ENCODE results near the gene GRM1.

The GRM1 gene

DNA sequence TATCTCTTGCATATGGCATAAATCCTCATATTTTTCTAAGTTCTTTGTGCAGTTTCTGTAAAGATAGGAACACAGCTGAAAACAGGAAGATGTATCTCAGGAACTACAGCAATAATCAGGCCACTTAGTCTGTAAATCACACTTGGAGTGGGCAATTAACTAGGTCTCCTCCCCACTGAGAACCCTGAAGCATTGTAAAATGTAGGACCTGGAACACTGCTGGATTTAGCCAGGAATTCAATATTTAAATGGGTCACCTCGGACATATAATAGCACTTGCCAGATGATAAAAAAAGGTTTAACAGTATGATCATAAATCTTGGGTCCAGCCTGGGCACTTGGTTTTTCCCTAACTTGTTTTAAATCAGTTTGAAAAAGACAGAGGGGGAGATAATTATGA is 155.0 kb downstream of the GRM1 start:
- Histone ChIP-seq H3K4me1 (ENCODE audit: control insufficient read depth in 5 of 5, insufficient read depth in 5 of 5, low read length in 5 of 5) (no peaks in the 10 kb centered on the region), H3K27ac (ENCODE audit: low read depth, low read length) (no peak overlapping the region), H3K27me3 (ENCODE audit: control insufficient read depth in 5 of 5, insufficient read depth in 4 of 5, low read length in 5 of 5) (no peaks in the 10 kb centered on the region), H3K36me3 (ENCODE audit: control insufficient read depth in 5 of 5, insufficient read depth in 5 of 5, low read length in 5 of 5) (no peaks in the 10 kb centered on the region), H3K4me3 (ENCODE audit: low read depth in 1 of 5, low read length in 5 of 5) (no peak overlapping the region), H3K9me3 (ENCODE audit: control insufficient read depth in 5 of 5, low read length in 5 of 5) (no peaks in the 10 kb centered on the region), H3K9ac (ENCODE audit: low read length in 5 of 5) (no peak overlapping the region)

DNA sequence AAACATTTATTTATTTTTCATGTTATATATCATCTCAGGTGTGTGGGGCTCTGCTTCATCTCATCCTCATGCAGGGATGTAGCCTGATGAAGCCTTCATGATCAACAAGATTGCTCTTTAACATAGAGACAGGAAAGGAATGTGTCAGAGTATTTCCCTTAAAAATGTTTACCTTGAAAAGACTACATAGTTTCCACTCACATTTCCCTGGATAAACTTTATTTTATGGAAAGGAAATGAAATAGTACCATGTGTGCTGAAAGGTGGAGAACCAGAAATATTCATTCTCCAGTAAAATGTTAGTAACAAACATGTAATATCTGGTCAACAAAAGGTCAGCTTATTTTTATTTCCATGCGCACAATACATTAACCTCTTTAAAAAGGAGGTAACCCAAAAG is 155.8 kb downstream of the GRM1 start:
- Histone ChIP-seq H3K9me3 (ENCODE audit: control insufficient read depth in 5 of 5, low read length in 5 of 5) (no peaks in the 10 kb centered on the region), H3K36me3 (ENCODE audit: control insufficient read depth in 5 of 5, insufficient read depth in 5 of 5, low read length in 5 of 5) (no peaks in the 10 kb centered on the region), H3K9ac (ENCODE audit: low read length in 5 of 5) (no peak overlapping the region), H3K27me3 (ENCODE audit: control insufficient read depth in 5 of 5, insufficient read depth in 4 of 5, low read length in 5 of 5) (no peaks in the 10 kb centered on the region), H3K27ac (ENCODE audit: low read depth, low read length) (no peak overlapping the region), H3K4me3 (ENCODE audit: low read depth in 1 of 5, low read length in 5 of 5) (no peak overlapping the region), H3K4me1 (ENCODE audit: control insufficient read depth in 5 of 5, insufficient read depth in 5 of 5, low read length in 5 of 5) (no peaks in the 10 kb centered on the region)

DNA sequence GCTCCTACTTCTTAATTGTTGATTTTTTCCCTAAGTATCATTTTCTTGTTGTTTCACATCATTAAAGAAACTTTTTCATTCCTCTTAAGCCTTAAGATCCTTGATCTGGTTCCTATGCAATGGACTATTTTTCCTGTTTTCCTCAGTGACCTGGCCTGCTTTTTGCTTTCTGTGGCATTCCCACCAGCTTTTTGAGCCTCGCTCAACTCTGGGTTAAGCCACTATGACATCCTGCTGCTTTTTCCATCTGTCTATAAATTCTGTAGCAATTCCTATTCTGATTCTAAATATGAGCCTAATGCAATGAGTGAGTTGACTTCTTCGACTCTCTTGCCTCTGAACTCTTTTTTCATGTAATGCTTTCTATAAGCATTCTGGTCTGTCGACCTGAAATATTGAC is 160.3 kb downstream of the GRM1 start:
- no peak overlapping the region for H3K9ac ChIP-seq (ENCODE audit: low read length in 5 of 5)
- peaks cover 0 to 6% (median 0%) of the 10 kb centered on the region in 5 donors for H3K4me1 ChIP-seq (ENCODE audit: control insufficient read depth in 5 of 5, insufficient read depth in 5 of 5, low read length in 5 of 5)
- H3K27me3 ChIP-seq (ENCODE audit: control insufficient read depth in 5 of 5, insufficient read depth in 4 of 5, low read length in 5 of 5), result no peaks in the 10 kb centered on the region
- no peak overlapping the region for H3K4me3 ChIP-seq (ENCODE audit: low read depth in 1 of 5, low read length in 5 of 5)
- no peak overlapping the region for H3K27ac ChIP-seq (ENCODE audit: low read depth, low read length)
- no peaks in the 10 kb centered on the region for H3K9me3 ChIP-seq (ENCODE audit: control insufficient read depth in 5 of 5, low read length in 5 of 5)
- H3K36me3 ChIP-seq (ENCODE audit: control insufficient read depth in 5 of 5, insufficient read depth in 5 of 5, low read length in 5 of 5), result no peaks in the 10 kb centered on the region

DNA sequence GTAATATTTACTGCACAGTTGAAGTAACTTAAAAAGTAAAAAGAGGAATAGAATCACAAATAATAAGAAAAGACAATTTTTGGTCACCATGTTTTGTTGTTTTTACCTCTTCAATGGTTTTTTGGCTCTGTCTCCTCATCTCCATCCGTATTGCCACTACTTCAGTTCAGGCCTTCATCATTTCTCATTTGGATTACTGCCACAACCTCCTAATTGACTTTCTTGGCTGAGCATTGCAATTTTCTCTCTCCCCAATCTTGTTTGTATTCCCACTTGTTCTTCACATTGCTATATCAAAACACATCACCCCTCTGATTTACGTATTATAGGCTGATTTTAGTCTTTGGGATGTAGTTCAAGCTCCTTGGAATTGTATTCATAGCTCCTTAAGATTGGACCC is 161.7 kb downstream of the GRM1 start:
- no peaks in the 10 kb centered on the region for H3K27me3 ChIP-seq (ENCODE audit: control insufficient read depth in 5 of 5, insufficient read depth in 4 of 5, low read length in 5 of 5)
- no peak overlapping the region for H3K4me3 ChIP-seq (ENCODE audit: low read depth in 1 of 5, low read length in 5 of 5)
- no peak overlapping the region for H3K9ac ChIP-seq (ENCODE audit: low read length in 5 of 5)
- peaks cover 0 to 9% (median 0%) of the 10 kb centered on the region in 5 donors for H3K4me1 ChIP-seq (ENCODE audit: control insufficient read depth in 5 of 5, insufficient read depth in 5 of 5, low read length in 5 of 5)
- H3K27ac ChIP-seq (ENCODE audit: low read depth, low read length), result no peak overlapping the region
- H3K36me3 ChIP-seq (ENCODE audit: control insufficient read depth in 5 of 5, insufficient read depth in 5 of 5, low read length in 5 of 5), result no peaks in the 10 kb centered on the region
- no peaks in the 10 kb centered on the region for H3K9me3 ChIP-seq (ENCODE audit: control insufficient read depth in 5 of 5, low read length in 5 of 5)

DNA sequence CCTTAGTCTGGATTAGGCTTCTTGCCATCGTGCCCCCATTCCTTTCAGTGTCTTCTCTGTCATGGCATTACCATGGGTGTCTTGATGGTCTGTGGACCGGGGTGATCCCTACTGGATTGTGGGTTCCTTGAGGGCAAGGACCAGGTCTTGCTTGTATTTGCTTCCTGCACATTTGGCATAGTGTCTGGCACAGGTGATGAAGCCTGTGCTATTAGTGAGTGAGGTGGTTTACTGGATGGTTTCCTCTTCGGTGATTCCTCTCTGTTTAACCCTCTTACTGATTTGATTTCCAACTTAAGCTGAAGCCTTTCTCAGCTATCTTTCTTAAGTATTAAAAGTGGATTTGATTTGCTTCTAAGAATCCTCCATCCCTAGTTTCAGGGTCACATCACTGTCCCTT is 162.3 kb downstream of the GRM1 start:
- H3K4me3 ChIP-seq (ENCODE audit: low read depth in 1 of 5, low read length in 5 of 5), result no peak overlapping the region
- H3K9ac ChIP-seq (ENCODE audit: low read length in 5 of 5), result no peak overlapping the region
- no peaks in the 10 kb centered on the region for H3K27me3 ChIP-seq (ENCODE audit: control insufficient read depth in 5 of 5, insufficient read depth in 4 of 5, low read length in 5 of 5)
- H3K36me3 ChIP-seq (ENCODE audit: control insufficient read depth in 5 of 5, insufficient read depth in 5 of 5, low read length in 5 of 5), result no peaks in the 10 kb centered on the region
- H3K4me1 ChIP-seq (ENCODE audit: control insufficient read depth in 5 of 5, insufficient read depth in 5 of 5, low read length in 5 of 5), result peaks cover 0 to 9% (median 0%) of the 10 kb centered on the region in 5 donors
- H3K9me3 ChIP-seq (ENCODE audit: control insufficient read depth in 5 of 5, low read length in 5 of 5), result no peaks in the 10 kb centered on the region
- H3K27ac ChIP-seq (ENCODE audit: low read depth, low read length), result no peak overlapping the region

DNA sequence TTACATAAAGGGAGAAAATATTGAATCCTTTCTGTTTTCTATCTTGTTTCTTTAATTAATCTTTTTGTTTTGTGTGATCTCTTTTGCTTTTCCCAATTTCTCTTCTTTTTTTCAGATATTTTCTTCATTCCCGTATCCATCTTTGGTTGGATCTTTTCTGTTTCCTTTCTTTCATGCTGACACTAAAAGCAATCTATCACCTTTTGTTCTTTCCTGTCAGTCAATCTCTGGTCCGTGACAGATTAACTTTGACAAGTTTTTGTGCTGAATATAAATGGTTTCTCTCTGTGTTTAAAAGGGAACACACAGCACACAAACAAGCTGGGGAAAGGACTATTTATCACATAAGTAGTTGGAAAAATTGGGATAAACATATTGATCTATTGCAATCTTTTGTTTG is 162.8 kb downstream of the GRM1 start:
- Histone ChIP-seq H3K4me1 (ENCODE audit: control insufficient read depth in 5 of 5, insufficient read depth in 5 of 5, low read length in 5 of 5) (peaks cover 0 to 9% (median 0%) of the 10 kb centered on the region in 5 donors), H3K27ac (ENCODE audit: low read depth, low read length) (no peak overlapping the region), H3K27me3 (ENCODE audit: control insufficient read depth in 5 of 5, insufficient read depth in 4 of 5, low read length in 5 of 5) (no peaks in the 10 kb centered on the region), H3K4me3 (ENCODE audit: low read depth in 1 of 5, low read length in 5 of 5) (no peak overlapping the region), H3K36me3 (ENCODE audit: control insufficient read depth in 5 of 5, insufficient read depth in 5 of 5, low read length in 5 of 5) (no peaks in the 10 kb centered on the region), H3K9ac (ENCODE audit: low read length in 5 of 5) (no peak overlapping the region), H3K9me3 (ENCODE audit: control insufficient read depth in 5 of 5, low read length in 5 of 5) (no peaks in the 10 kb centered on the region)

DNA sequence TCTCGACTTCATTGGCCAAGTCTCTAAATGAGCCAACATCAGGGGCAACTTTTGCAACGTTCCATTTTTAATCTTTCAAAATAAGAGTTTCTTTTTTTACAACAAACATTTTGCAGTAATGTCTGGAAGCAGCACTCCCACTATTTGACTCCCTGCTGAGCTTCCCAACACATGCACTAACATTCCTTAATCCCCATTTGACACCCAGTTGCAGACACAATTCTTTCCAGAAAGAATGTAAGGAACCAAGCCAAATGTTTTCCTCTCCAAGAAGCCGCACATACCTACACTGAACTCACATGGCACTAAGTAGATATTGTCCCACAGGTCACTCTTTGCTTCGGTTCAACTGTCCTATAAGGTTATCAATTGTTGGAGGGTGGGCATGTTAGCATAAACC is 165.6 kb downstream of the GRM1 start:
- Histone ChIP-seq H3K4me3 (ENCODE audit: low read depth in 1 of 5, low read length in 5 of 5) (no peak overlapping the region), H3K27me3 (ENCODE audit: control insufficient read depth in 5 of 5, insufficient read depth in 4 of 5, low read length in 5 of 5) (no peaks in the 10 kb centered on the region), H3K27ac (ENCODE audit: low read depth, low read length) (no peak overlapping the region), H3K4me1 (ENCODE audit: control insufficient read depth in 5 of 5, insufficient read depth in 5 of 5, low read length in 5 of 5) (peaks cover 0 to 9% (median 0%) of the 10 kb centered on the region in 5 donors), H3K36me3 (ENCODE audit: control insufficient read depth in 5 of 5, insufficient read depth in 5 of 5, low read length in 5 of 5) (no peaks in the 10 kb centered on the region), H3K9me3 (ENCODE audit: control insufficient read depth in 5 of 5, low read length in 5 of 5) (no peaks in the 10 kb centered on the region), H3K9ac (ENCODE audit: low read length in 5 of 5) (no peak overlapping the region)

DNA sequence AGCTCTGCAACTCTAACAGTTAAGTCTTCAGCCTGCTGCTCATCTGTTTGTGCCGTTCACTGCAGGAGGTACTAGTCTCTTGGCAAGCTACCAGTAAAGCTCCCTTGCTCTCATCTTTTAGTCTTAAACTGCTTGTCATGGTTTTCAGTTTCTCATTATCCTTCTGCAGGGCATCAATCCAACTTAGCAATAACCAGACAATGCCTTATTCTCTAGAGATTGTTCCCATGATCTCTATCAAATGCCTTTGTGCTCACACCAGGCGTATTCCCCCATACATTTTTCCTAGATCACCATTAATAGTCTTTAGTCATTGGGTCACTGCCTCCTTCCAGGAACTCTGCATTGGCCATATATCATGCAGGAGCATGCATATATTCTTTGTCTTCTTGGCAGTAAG is 171.3 kb downstream of the GRM1 start:
- H3K27ac ChIP-seq (ENCODE audit: low read depth, low read length), result no peak overlapping the region
- H3K36me3 ChIP-seq (ENCODE audit: control insufficient read depth in 5 of 5, insufficient read depth in 5 of 5, low read length in 5 of 5), result no peaks in the 10 kb centered on the region
- H3K4me1 ChIP-seq (ENCODE audit: control insufficient read depth in 5 of 5, insufficient read depth in 5 of 5, low read length in 5 of 5), result no peaks in the 10 kb centered on the region
- H3K27me3 ChIP-seq (ENCODE audit: control insufficient read depth in 5 of 5, insufficient read depth in 4 of 5, low read length in 5 of 5), result no peaks in the 10 kb centered on the region
- H3K4me3 ChIP-seq (ENCODE audit: low read depth in 1 of 5, low read length in 5 of 5), result no peak overlapping the region
- H3K9me3 ChIP-seq (ENCODE audit: control insufficient read depth in 5 of 5, low read length in 5 of 5), result no peaks in the 10 kb centered on the region
- H3K9ac ChIP-seq (ENCODE audit: low read length in 5 of 5), result no peak overlapping the region

DNA sequence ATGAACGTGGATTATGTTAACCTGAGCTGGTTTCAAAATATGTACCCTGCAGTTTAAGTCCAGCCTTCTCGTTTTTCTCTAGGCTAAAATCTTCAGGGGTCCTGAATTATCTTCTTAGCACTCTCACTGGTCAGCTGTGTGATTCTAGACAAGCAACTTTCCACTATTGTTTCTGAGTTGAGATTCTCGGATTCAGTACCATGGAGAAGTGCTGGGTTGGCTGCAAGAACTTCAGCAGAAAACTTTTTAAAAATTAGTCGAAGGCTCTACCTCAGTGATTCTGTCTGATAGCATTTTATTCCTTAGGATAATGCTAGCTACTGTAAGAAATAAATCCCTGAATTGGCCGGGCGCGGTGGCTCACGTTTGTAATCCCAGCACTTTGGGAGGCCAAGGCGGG is 173.7 kb downstream of the GRM1 start:
- no peak overlapping the region for H3K27ac ChIP-seq (ENCODE audit: low read depth, low read length)
- H3K36me3 ChIP-seq (ENCODE audit: control insufficient read depth in 5 of 5, insufficient read depth in 5 of 5, low read length in 5 of 5), result no peaks in the 10 kb centered on the region
- H3K4me3 ChIP-seq (ENCODE audit: low read depth in 1 of 5, low read length in 5 of 5), result no peak overlapping the region
- no peaks in the 10 kb centered on the region for H3K4me1 ChIP-seq (ENCODE audit: control insufficient read depth in 5 of 5, insufficient read depth in 5 of 5, low read length in 5 of 5)
- H3K9me3 ChIP-seq (ENCODE audit: control insufficient read depth in 5 of 5, low read length in 5 of 5), result no peaks in the 10 kb centered on the region
- no peak overlapping the region for H3K9ac ChIP-seq (ENCODE audit: low read length in 5 of 5)
- H3K27me3 ChIP-seq (ENCODE audit: control insufficient read depth in 5 of 5, insufficient read depth in 4 of 5, low read length in 5 of 5), result no peaks in the 10 kb centered on the region

DNA sequence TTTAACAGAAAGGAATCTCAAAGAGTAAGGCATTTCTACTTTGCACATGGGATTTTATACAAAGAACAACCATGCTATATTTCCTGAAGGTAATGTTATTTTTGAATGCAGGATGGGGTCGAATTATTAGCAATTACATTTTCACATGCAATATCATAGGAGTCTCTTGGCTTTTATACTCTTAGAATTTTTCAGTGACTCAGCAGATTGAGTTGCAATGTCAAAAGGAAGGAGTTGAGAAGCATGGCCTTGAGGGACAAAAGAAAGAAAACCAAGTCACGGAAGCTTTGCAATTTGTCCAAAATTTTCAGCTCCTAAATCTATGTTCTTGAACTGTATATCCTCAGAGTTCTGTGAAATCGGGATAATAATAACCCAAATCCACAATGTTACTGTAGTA is 181.1 kb downstream of the GRM1 start:
- H3K4me3 ChIP-seq (ENCODE audit: low read depth in 1 of 5, low read length in 5 of 5), result no peak overlapping the region
- no peaks in the 10 kb centered on the region for H3K4me1 ChIP-seq (ENCODE audit: control insufficient read depth in 5 of 5, insufficient read depth in 5 of 5, low read length in 5 of 5)
- H3K36me3 ChIP-seq (ENCODE audit: control insufficient read depth in 5 of 5, insufficient read depth in 5 of 5, low read length in 5 of 5), result no peaks in the 10 kb centered on the region
- H3K9me3 ChIP-seq (ENCODE audit: control insufficient read depth in 5 of 5, low read length in 5 of 5), result no peaks in the 10 kb centered on the region
- no peak overlapping the region for H3K27ac ChIP-seq (ENCODE audit: low read depth, low read length)
- no peak overlapping the region for H3K9ac ChIP-seq (ENCODE audit: low read length in 5 of 5)
- no peaks in the 10 kb centered on the region for H3K27me3 ChIP-seq (ENCODE audit: control insufficient read depth in 5 of 5, insufficient read depth in 4 of 5, low read length in 5 of 5)

DNA sequence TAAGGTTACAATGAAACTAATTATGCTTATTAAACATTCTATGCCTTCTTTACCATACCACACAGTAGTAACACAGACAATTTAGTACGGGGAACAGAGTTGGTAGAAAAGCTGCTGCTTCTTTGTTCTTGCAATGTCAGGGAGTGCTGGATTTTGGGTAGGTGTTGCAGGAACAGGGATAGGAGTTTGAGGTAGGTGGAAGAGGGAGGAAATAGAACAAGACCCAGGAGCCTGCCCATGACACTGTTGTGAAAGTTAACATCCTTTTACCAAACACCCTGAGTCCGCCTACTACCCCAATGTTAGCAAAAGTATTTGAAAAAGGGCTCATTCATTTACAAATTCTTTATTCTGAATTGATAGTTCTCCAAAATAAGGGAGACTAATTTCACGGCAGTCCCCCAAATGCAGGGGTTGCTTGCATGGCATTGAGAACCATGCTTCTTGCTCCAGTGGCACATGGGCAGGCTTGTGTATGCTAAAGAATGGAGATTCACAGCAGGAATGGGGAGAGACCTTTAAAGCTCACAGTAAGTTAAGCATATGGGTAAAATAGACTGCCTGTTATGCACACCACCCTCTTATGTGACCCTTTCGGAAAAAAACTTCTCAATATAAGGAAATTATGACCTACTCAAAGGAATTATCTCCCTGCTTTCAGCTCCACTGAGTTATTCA is 181.7 kb downstream of the GRM1 start:
- H3K4me3 ChIP-seq (ENCODE audit: low read depth in 1 of 5, low read length in 5 of 5), result no peak overlapping the region
- no peak overlapping the region for H3K9ac ChIP-seq (ENCODE audit: low read length in 5 of 5)
- H3K9me3 ChIP-seq (ENCODE audit: control insufficient read depth in 5 of 5, low read length in 5 of 5), result no peaks in the 10 kb centered on the region
- no peaks in the 10 kb centered on the region for H3K27me3 ChIP-seq (ENCODE audit: control insufficient read depth in 5 of 5, insufficient read depth in 4 of 5, low read length in 5 of 5)
- no peaks in the 10 kb centered on the region for H3K4me1 ChIP-seq (ENCODE audit: control insufficient read depth in 5 of 5, insufficient read depth in 5 of 5, low read length in 5 of 5)
- no peak overlapping the region for H3K27ac ChIP-seq (ENCODE audit: low read depth, low read length)
- H3K36me3 ChIP-seq (ENCODE audit: control insufficient read depth in 5 of 5, insufficient read depth in 5 of 5, low read length in 5 of 5), result no peaks in the 10 kb centered on the region
